SK-N-MC (cell line): Measurements from ENCODE around the gene TNKS1BP1.

Experiments used
- EZH2 ChIP-seq: fragments of 200-600 bp; sonication (generic); IDR thresholded peaks from one replicate; pipeline ENCODE4 v1.6.1; 2017; ENCODE audit warnings: antibody characterized with exemption
- FOXP2 ChIP-seq: optimal IDR thresholded peaks from 2 replicates; pipeline ENCODE3; 2011; ENCODE audit warnings: mild to moderate bottlenecking, moderate library complexity; ENCODE audit not compliant: insufficient read depth; ENCODE audit errors: extremely low read length, control extremely low read depth
- POLR2AphosphoS5 ChIP-seq: IDR thresholded peaks from 2 replicates; pipeline ENCODE4 v1.6.1; 2012; ENCODE audit warnings: mild to moderate bottlenecking, low read depth, low read length, borderline replicate concordance

GRCh38 chr11:57342702-57343101 is 17.9 kb upstream of the TNKS1BP1 start:
- TF ChIP-seq EZH2 (no peak), POLR2AphosphoS5 (no peak), FOXP2 (no peak)
